ENCODE data around the gene CD164L2.
"Not testable (repeated sequence)": the region's sequence is repeated elsewhere in the genome, so short reads cannot be mapped to it uniquely, and the experiment has no call there.

Gene CD164L2

DNA sequence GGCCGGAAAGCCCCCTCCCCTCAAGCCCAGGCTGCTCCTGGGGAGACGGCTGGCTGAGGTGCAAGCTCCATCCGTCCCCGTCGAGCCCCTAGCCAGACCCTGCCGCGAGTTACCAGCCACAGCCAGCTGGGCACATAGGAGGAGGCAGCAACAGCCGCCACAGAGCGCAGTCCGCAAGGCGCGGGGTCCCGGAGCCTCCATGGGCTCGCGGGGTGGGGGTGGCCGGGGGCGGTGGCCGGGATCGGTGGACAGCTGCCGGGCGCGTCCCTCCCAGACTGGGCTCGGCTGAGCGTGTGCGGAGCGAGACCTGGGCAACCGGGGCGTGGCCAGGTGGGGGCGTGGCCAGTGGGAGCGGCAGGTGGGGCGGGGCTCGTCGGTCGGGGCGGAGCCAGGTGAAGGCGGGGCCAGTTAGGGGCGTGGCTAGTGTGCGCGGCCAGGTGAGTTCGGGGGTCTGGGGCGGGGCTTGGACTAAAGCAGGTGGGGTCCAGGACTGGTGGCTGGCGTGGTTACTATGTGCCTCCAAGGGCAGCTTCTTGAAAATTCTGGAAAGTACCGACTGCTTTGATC, at the start of gene CD164L2:
Gene CD164L2, minus strand, starts transcription at position 295 of the 567 bp plus-strand sequence. Its CDS starts 94 bp downstream, at position 201.
- DNase-seq: no peak

- not testable (repeated sequence) for DNase-seq
Observed at GRCh38 chr1:27432725-27433124, 49.6 kb upstream of the CD164L2 start.

DNA sequence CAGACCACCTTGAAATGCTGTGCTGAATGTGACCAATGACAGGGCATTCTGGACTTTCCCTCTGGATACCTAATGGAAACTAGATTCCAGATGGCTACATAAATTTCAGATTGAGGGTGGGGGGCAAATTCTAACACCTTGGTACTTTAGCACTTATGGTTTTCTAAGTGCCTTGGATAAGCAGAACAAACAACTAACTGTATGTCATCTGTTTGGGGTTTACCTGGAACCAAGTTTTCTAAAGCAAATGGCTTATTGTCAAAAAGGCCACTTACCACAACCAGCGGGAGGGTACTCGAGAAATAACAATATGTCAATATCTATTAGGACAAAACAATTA, 48.4 kb upstream of the CD164L2 start:
- no peak for DNase-seq

- DNase-seq: no peak
Observed at GRCh38 chr1:27430903-27431600, 47.9 kb upstream of the CD164L2 start.

- DNase-seq: no peak
Observed at GRCh38 chr1:27429029-27429425, 45.9 kb upstream of the CD164L2 start.

- no peak for DNase-seq
Observed at GRCh38 chr1:27428316-27429028, 45.3 kb upstream of the CD164L2 start.

GRCh38 chr1:27427816-27428315, 44.7 kb upstream of the CD164L2 start:
- no peak for DNase-seq

GRCh38 chr1:27427329-27427728, 44.2 kb upstream of the CD164L2 start:
- DNase-seq: no peak

- DNase-seq: no peak
Observed at GRCh38 chr1:27423709-27424108, 40.6 kb upstream of the CD164L2 start.

- no peak for DNase-seq
Observed at GRCh38 chr1:27418326-27419185, 35.4 kb upstream of the CD164L2 start.

DNA sequence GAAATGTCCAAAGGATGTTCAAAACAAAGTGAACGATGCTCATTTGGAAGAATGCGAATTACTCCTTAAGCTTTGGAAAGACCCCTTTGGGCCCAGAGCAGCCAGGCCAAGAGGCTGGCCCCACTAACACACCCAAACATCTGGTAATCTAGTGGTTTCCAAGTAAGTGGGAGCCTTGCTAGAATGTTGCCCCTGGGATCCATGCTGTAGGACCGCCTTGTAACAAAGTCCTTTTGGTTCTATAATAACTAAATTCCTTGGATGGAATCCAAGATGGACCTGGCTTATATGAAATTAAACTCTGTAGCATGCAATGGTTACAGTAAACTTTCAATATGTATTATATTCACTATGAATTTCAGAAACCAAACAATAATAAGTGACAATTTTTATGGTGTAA, 34.6 kb upstream of the CD164L2 start:
- no peak for DNase-seq

GRCh38 chr1:27416387-27417111, 33.4 kb upstream of the CD164L2 start:
- peak; percentile 67 for DNase-seq

DNA sequence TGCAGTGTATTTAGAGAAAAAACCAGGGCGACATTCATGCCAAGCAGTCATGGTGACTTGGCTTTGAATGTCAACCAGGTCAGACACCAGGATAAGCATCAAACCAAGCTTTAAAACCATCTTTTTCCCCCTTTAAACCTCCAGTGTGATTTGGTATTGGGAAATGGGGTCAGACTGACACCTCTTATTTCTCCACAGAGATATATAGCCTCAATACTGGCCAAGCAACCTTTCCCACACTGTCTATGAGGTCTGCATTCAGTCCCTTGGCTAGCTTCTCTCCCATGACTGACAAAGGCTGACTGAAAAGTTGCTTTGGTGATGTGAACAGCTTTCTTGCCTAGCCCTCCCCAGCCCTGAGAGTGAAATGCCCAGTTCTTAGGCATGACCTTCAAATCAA, 31.0 kb upstream of the CD164L2 start:
- DNase-seq: no peak

DNA sequence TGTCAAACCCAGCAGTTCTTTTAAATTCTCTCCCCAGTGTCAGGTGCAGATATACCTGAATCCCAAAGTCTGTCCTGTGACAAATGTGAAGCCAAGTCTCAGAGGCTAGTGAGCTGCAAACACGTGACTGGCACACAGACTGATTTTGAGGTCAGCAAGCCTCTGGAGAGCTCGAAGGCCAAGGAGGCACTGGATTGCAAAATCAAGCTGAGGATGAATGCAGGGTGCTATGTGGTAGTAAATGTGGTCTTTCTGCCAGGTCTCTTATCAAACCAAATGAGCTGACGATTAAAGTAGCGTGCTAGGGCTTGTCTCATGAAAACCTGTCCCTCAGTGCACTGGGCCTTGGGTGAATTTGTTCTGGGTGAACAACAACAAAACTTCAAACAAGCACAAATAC, 29.9 kb upstream of the CD164L2 start:
- no peak for DNase-seq

DNA sequence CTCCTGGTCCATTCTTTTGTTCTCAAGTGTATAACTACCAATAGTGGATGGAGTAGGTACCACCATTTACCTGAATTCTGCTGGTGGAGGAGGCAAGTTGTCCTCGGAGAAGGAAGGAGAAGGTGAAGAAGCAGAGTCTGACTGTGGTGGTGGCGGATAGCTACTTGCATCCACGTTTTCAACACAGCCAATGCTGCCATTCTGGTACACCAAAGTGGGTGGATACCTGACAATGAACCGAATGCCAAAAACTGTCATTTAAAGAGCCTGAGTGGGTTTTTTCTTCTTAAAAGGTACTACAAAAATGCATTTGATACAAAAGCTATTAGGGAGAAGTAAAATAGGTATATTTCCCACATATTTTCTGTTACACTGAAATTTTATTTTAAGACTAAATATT, 29.4 kb upstream of the CD164L2 start:
- no peak for DNase-seq

GRCh38 chr1:27410709-27411108, 27.6 kb upstream of the CD164L2 start:
- DNase-seq: no peak

DNA sequence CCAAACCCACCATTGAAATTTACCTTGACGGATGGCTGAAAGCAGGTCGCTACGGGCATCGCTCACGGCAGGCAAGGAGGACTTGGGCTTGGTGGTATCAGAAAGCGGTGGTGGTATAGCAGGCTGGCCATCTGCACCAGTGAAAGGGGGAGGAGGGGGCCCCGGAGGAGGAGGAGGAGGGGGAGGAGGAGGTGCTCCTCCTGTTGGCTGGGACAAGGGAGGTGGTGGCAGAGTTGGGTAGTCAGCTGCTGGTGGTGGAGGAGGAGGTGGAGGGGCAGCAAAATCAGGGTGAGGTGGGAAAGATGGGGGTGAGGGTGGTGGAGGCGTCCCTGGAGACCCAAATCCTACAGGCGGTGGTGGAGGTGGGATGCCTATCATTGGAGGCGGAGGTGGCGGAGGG, 26.5 kb upstream of the CD164L2 start:
- no peak for DNase-seq

- DNase-seq: no peak
Observed at GRCh38 chr1:27408151-27408550, 25.0 kb upstream of the CD164L2 start.

- not testable (repeated sequence) for DNase-seq
Observed at GRCh38 chr1:27406791-27407190, 23.7 kb upstream of the CD164L2 start.

DNA sequence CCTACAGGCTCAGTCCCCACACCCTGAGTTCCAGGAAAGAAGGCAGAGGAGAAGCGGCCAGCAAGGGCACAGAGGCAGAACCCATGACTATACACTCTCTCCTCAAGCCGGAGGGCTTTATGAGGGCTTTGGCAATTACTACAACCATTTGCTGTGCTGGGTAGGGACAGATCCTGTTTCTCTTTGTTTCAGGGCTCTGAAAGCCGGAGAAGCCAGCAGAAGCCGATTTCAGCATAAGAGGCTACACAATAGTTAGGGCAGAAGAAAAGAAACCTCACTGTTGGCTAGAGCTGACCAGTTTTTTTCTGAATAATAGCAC, 23.2 kb upstream of the CD164L2 start:
- DNase-seq: no peak

- DNase-seq: not testable (repeated sequence)
Observed at GRCh38 chr1:27405598-27406361, 22.6 kb upstream of the CD164L2 start.

DNA sequence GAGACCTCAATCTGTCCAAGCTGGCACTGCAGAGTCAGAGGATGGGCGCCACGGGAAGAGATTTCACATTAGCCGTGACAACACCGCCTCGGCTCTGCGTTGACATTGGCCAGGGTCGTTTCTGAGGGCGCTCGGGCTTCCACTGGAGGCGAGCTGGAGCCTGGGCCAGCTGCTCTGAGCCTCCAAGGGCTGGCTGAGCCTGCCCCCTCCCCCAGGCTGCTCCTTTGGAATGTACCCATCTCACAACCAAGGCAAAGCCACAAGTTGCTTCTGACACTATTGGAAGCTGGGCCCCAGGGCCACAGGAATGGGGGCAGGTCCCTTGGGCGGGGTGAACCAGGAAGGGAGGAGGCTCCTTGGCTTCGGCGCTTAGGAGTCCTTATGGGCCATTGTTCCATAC, 21.9 kb upstream of the CD164L2 start:
- no peak for DNase-seq
